HG02759 (cell line): Measurements from ENCODE around the gene TPM1.

Experiments
- ATAC-seq: cut with Tn5 transposase; IDR thresholded peaks from one replicate; pipeline ENCODE4 v1.9.1; 2021; ENCODE audit warnings: mild to moderate bottlenecking, moderate library complexity; ENCODE audit not compliant: unreplicated experiment

The TPM1 gene

DNA sequence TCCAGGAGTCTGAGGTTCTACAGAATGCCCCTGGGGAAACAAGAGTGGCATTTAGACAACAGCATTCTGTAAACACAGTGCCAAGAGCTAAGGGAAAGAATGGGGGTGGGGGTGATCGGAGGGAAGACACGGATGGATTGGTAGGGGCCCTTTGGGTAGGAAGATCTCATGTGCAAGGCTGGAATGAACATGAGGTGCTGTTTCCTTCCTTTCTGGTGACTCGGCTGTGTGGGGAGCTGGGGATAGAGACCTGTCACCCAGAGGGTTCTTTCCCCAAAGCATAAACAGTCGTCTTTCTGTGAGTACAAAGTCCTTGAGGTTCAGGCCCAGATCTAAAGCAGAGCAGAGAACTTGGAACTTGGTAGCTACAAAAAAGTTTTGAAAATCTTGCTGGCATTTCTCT lies 11.7 kb downstream of the TPM1 start:
- ATAC-seq: no peak

DNA sequence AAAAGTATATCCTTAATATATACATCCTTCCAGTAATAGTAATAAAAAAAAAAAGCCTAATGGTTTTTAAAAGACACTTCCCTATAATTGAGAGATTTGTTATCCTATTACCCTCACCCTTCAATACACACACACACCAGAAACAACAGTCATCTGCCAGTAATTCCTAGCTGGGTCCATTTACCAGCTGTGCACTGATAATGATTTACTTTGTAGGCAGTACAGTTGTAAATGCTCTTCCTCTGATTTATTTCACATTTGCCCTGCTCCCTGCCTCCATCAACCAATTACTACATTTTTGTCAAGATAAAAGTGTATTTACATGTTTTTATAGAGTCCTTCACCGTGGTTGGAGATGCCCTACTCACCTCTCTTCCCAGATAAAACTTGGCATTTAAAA lies 12.4 kb downstream of the TPM1 start:
- no peak for ATAC-seq

DNA sequence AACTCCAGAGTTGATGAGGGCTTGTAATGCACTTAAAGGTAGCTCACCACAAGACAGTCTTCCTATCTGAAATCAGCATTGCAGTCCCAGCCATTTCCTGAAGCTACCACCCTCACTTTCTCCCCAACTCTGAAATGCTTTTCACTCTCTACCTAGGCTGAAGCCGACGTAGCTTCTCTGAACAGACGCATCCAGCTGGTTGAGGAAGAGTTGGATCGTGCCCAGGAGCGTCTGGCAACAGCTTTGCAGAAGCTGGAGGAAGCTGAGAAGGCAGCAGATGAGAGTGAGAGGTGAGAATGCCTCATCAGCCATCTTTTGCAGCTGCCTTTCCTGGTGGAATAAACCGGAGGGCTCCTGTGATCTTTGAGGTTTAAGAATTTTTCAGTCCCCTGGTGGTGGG lies 14.3 kb downstream of the TPM1 start:
- no peak for ATAC-seq

DNA sequence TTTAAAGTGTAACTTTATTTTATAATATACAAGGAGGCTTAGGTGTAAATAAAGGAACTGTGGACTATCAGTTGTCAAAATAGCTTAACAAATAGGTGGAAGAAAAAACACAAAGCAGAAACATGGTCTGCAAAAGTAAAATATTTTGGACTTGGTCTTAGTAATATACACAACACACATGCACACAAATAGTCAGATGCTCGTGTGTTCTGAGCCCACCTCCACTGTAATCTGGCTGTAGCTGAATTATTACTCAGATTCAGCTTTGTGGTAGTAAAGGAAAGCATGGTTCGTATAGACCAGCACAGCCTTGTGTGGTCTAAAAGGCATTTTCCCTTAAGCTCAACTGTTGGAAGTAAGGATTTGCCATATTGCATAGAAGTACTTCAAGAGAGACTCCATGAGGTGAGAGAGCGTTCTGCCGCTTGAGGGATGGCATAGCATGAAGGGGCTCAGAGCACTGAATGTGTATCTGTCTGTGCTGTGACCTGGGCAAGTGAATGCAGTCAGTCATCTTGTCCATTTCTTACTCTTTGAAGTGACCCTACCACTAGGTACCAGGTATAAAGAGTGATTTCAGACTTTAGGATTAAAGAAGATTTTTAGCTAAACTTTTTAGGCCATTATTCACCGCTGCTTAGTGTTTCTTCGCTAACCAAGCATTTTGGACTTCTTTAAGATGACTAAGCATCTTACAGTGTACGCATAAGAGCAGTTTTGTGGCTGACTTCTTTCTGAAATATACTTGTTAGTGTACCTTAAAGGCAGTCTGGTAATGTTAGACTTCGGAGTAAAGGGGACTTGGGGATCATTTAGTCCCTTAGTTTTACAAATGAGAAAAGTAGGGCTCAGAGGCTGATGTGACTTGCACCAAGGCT lies 15.2 kb downstream of the TPM1 start:
- ATAC-seq: no peak

DNA sequence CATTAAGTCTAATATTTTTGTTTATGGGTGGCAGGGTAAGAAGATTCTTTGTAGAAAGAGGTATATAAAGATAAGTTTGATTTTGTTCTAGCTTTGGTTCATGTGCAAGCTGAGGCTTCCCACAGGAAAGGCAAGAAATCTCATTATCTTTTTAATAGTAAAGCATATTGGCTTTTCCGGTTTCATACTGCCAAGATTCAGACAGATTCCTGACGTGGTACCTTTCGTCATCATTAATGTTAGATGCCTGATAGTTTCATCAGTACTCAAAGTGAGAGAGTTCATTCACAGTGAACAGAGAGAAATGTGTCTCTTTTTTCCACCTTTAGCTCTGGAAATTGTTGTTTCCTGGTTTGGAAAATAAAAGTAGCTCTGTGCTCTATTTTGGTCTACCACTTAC lies 16.5 kb downstream of the TPM1 start:
- no peak for ATAC-seq

DNA sequence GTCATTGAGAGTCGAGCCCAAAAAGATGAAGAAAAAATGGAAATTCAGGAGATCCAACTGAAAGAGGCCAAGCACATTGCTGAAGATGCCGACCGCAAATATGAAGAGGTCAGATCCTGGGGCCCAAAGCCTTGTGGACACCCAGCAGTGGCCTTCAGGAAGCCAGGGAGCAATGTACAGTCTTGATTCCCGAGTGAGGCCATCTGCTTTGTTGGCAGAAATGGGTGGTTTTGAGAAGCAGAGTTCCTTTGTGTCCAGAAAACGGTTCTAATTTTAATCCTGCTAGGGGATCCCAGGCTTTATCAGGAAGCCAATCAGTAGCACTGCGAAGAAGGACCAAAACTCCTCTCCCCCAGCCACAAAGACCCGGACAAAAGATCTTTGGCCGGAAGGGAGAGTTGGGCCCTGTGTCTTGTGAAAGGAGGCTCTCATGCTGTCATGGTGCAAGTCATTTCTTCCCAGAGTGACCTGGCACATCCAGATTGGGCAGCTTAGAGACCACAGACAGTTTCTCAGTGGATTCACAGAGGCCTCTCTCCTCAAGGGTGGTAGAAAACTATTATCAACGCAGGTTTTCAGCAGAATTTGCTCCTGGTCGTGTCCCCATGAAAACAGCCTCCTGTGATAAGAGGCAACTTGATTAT lies 17.1 kb downstream of the TPM1 start:
- no peak for ATAC-seq

DNA sequence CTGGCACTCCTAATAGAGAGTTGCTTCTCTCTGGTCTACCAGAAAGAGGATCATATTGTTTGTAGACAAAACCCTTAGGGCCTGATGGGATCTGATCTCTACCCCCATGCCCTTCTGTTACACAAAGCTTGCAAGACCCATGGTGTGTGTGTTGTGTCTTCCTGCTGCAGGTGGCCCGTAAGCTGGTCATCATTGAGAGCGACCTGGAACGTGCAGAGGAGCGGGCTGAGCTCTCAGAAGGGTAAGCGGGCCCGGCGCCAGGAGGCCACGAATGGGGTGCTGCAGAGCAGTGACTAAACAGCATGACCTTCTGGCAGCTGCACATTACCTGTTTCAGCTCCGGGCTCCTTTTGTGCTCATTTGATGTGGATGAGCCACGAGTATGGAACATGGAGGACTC lies 18.2 kb downstream of the TPM1 start:
- ATAC-seq: no peak

DNA sequence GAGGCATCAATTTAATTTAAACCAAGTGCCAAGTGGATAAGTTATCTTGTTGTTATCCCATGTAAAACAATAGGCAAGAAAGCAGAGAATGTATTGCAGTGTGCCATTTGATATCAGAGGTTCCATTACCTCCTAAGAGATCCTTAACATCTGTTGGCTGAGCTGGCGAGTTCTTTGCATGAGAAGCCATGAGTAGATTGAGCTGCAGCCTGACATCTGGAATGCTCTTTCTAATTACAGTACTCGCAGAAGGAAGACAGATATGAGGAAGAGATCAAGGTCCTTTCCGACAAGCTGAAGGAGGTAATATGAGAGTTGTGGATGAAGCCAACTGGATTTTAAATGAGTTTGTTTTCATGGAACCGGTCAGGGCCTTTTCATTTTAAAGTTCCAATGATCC lies 19.4 kb downstream of the TPM1 start:
- ATAC-seq: no peak

DNA sequence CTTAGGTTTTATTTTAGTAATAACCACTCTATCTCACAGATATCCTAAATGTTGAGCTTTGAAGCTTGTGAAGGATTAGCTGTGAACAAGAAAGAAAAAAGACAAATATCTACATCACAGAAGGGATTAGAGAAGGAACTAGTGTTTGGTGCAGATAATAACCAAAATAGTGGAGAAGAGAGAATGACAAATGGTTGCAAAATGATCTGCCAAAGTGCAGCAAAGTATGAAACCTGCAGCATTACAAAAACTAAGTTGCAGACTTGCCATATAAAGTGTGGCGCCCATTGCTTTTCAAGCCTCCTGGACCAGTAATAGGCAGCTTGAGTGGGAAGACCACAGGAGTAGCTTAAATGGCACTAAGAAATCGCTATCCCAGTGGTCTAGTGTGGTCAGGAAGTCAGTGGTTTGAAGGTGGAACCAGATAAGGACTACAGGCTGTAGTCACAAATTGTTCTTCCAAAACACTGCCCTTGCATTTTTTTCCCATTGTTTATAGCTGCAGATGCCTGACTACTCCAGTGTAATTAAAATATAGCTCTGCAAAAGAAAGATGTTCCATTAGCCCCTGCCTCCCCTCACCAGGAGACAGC lies 20.7 kb downstream of the TPM1 start:
- ATAC-seq: no peak

DNA sequence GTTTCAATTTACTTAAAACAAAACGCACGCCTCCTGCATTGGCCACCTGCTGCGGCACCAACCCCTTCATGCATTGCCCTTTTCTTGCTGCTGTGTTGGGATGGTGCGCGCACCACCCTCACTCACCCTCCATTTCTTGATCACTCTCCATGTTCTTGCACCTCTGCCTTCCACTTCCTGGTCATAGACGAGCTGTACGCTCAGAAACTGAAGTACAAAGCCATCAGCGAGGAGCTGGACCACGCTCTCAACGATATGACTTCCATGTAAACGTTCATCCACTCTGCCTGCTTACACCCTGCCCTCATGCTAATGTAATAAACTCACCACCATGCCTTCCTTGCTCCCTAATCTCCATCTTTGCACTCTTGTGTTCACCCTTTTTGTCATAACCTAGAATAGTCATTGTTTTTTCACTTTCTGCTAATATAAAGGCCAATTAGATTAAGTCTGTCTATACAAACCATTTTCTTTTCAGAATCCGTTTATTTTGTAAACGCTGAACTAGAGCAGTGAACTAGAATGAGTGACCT lies 21.4 kb downstream of the TPM1 start:
- no peak for ATAC-seq

DNA sequence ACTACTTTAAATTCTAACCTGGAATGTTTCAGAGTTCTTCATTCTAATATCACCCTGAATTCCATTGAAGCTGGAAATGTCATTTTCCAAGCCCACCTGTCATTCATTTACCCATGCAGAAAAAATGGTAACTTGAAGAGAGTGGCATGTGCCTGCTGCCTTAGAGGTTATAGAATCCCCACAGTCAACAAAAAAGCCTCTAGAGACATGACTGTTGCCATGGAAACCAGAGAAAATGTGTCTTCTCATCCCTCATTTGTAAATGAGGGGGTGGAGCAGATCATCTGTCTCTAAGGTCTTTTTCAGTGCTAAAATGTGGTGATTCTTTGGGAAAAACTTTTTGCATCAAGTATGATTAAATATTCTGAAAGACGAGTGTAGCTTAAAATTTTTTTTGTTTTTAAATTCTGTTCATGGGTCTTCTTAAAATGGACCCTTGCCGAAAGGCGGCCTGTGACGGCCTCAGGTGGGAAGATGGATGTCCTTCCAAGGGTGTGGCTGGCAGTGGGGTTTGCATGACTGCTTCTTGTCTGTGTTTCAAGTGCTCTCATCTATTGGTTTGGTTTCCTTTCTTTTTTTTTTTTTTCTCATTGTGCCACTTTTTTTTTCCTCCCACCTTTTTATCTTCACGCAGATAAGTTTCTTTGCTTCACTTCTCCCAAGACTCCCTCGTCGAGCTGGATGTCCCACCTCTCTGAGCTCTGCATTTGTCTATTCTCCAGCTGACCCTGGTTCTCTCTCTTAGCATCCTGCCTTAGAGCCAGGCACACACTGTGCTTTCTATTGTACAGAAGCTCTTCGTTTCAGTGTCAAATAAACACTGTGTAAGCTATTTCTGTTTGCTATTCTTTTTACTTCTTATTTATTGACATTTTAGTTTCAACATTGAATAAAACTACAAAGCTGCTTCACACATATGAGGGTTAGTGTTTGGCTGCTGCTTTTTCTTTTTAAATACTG lies 23.0 kb downstream of the TPM1 start:
- ATAC-seq: no peak

DNA sequence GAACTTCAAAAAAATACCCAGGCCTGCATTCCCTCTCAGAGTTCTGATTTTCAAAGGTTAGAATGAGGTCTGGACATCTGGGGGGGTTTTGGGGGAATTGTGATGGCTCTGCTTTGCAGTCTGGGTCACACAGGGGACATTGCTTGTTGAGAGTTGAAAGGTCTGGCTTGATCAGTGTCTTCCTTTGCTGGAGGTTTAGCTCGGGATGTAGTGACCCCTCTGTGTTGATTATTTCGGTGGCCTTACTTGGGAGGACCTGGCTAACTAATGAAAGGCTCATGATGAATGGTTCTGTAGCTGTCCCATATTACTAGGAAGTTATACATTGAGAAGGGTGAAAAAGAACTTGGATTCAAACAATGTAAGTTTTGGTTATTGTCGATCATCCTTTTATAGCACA lies 23.7 kb downstream of the TPM1 start:
- no peak for ATAC-seq

DNA sequence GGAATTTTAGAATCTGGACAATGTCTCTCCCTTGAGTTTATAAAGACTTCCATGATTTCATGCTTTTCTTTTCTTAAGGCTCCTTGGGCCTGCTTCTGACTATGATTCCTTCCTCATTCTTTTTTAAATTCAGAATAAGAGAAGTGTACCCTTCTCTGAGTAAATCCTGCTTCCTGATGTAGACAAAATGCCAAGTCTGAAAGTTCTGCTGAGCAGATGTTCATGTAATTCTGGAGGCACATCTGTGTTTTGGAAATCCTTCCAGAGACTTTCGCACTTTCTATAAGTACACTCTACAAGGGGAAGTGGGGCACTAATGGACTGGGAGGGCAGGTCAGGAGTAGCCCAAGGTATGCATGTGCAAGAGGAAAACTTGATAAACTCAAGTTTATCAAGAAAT lies 24.8 kb downstream of the TPM1 start:
- no peak for ATAC-seq

DNA sequence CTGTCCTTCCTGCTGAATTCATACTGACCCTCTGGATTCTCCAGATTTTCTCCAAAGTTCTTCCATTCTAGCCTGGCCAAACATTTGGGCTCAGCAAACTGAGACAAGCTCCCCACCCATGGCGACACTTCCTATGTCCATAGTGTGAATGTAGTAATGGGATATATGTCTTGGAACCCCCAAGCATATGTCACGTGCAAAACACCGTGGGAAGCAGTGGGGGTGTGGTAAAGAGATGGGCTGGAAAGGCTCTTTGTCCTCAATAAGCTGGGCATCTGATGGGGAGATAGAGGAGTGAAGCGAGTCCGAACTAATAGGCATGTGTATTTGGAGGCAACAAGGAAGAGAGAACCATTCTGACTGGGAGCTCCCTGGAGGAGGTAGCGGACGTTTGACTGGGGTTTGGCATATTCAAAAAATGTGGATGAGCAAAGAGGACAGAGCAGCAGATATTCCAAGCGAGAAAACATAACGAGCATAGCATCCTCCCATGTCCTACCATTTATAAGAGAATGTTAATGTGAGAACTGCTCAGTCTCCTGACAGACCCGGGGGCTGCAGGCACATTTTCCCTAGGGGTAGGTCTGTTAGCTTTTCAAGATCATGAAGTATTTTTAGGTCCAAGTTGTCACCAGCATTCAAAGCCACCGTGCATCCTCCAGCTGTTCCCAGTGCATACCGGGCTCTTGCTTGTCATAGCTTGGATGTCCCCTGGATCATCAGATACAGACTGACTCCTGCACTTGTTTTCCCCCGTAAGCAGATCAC lies 25.6 kb downstream of the TPM1 start:
- no peak for ATAC-seq

DNA sequence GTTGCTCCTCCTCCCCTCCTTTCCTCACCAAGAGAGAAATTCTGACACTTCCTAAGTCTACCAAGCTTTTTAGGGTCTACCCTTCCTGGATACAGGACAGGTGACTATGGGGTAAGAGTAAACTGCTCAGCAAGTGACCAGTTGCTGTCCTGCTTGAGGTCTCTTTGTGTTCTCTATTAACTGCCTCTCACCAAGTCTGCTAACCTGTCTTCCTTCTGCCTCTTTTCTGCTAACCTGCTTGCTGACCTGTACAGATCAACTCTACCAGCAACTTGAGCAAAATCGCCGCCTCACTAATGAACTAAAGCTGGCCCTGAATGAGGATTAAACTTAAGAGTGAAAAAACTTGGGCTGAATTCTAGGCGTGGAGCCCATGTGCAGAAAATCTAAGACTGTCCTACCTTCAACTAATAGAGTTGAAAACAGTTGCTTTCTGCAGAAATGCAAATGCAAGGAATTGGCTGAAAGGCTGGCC lies 27.1 kb downstream of the TPM1 start:
- ATAC-seq: no peak

DNA sequence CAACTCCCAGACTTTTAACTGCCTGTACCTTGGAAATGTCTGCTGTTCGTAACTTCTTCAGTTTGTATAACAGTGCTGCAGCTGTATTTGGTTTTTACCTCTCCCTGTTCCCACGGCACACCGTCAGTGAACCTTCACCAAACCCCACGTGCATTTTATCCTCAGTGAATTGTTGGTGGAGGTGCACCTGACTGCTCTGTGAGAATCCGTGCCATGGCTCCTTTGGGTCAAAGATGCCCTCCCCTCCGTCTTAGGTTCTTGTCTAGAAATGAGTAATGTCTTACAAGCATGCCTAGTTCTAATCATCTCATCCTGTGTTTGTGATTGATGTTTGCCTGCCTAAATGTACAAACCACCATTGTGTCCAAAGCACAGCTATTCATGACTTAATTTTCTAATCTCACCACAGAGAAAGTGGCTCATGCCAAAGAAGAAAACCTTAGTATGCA lies 28.2 kb downstream of the TPM1 start:
- ATAC-seq: no peak

DNA sequence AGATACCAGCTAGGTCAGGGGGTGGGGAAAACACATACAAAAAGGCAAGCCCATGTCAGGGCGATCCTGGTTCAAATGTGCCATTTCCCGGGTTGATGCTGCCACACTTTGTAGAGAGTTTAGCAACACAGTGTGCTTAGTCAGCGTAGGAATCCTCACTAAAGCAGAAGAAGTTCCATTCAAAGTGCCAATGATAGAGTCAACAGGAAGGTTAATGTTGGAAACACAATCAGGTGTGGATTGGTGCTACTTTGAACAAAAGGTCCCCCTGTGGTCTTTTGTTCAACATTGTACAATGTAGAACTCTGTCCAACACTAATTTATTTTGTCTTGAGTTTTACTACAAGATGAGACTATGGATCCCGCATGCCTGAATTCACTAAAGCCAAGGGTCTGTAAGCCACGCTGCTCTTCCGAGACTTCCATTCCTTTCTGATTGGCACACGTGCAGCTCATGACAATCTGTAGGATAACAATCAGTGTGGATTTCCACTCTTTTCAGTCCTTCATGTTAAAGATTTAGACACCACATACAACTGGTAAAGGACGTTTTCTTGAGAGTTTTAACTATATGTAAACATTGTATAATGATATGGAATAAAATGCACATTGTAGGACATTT lies 28.9 kb downstream of the TPM1 start:
- no peak for ATAC-seq

DNA sequence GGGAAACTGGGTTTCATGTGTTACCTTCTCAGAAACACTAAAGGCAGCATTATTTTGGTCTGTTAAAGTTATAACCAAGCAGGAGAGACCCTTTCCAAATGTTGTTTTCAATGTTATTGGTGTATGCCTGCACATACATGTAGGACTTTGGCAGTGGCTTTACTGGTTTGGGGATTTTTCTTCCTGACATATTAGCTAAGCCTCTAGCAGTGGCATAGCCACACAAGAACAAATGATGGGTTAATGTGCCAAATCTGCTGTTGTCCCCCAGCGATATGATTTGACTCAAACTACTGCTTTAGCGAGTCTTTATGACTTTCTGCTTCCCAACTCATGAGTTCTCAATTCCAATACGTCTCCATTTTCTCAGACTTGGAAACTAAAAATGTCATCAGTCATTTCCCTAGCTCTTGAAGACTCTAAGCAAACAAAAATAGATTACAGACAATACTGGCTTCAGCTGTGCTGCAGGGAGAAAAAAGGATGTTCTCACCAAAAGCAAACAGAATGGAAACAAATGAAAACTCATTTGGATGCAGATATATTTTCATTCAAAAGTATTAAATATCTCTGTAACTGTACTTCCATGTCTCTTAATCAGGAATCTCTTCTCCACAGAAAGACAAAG lies 29.6 kb downstream of the TPM1 start:
- ATAC-seq: no peak

DNA sequence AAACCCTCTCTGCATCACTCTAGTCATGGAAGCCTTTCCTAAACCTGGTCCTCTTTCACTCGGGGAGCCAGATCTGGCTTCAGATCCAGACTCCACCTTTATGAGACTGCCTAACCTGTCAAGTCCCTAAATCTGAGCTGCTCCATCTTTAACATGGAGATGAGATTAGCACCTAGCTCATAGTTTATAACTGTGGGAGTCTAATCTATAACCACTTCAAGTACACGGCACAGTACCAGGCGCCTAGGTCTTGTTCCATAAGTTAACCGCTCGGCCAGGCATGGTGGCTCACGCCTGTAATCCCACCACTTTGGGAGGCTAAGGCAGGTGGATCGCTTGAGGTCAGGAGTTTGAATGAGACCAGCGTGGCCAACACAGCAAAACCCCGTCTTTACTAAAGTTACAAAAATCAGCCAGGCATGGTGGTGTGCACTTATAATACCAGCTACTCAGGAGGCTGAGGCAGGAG lies 30.3 kb downstream of the TPM1 start:
- no peak for ATAC-seq
